Nephron progenitor cell (in vitro differentiated cells): Measurements from ENCODE around the gene VSNL1.

Experiments used
- DNase-seq: peaks from one replicate; pipeline ENCODE4 v3.0.0; 2021
- H3K27ac Mint-ChIP-seq: 2 replicates; pipeline ENCODE4 v1.8.0; 2021; ENCODE audit warnings: mild to moderate bottlenecking, moderate library complexity, mixed read lengths
- H3K27me3 Mint-ChIP-seq: 2 replicates; pipeline ENCODE4 v1.8.0; 2021; ENCODE audit warnings: mild to moderate bottlenecking, low read depth, mixed read lengths; ENCODE audit not compliant: poor library complexity
- H3K36me3 Mint-ChIP-seq: 2 replicates; pipeline ENCODE4 v1.8.0; 2021; ENCODE audit warnings: low read depth, mixed read lengths
- H3K4me1 Mint-ChIP-seq: 2 replicates; pipeline ENCODE4 v1.8.0; 2021; ENCODE audit warnings: mixed read lengths
- H3K4me3 Mint-ChIP-seq: 2 replicates; pipeline ENCODE4 v1.8.0; 2021; ENCODE audit warnings: mild to moderate bottlenecking, moderate library complexity, mixed read lengths
- H3K9me3 Mint-ChIP-seq: 2 replicates; pipeline ENCODE4 v1.8.0; 2021; ENCODE audit warnings: mild to moderate bottlenecking, moderate library complexity, mixed read lengths
- CTCF ChIP-seq: fragments of 200-600 bp; sonication (generic); IDR thresholded peaks from 2 replicates; pipeline ENCODE4 v1.5.0; 2021; ENCODE audit warnings: antibody characterized with exemption

Gene VSNL1

GRCh38 chr2:17604050-17604449, 63.6 kb downstream of the VSNL1 start:
- peaks cover 16% of the 10 kb centered on the region for H3K4me1 Mint-ChIP-seq
- H3K27me3 Mint-ChIP-seq, result peaks cover 3% of the 10 kb centered on the region
- TF ChIP-seq CTCF, result no peak
- H3K36me3 Mint-ChIP-seq, result no peaks in the 10 kb centered on the region
- no peak overlapping the region for H3K4me3 Mint-ChIP-seq
- DNase-seq, result no peak
- H3K27ac Mint-ChIP-seq, result no peak overlapping the region
- no peaks in the 10 kb centered on the region for H3K9me3 Mint-ChIP-seq

- Mint-ChIP-seq H3K4me3 (no peak overlapping the region), H3K27me3 (peaks cover 4% of the 10 kb centered on the region), H3K9me3 (no peaks in the 10 kb centered on the region), H3K27ac (no peak overlapping the region), H3K36me3 (no peaks in the 10 kb centered on the region), H3K4me1 (peaks cover 16% of the 10 kb centered on the region)
- TF ChIP-seq CTCF, result no peak
- DNase-seq, result no peak
Measured at GRCh38 chr2:17605696-17606095, 65.2 kb downstream of the VSNL1 start.

- Mint-ChIP-seq H3K27ac (no peak overlapping the region), H3K9me3 (no peaks in the 10 kb centered on the region), H3K36me3 (no peaks in the 10 kb centered on the region), H3K4me3 (no peak overlapping the region), H3K4me1 (peaks cover 16% of the 10 kb centered on the region), H3K27me3 (peaks cover 6% of the 10 kb centered on the region)
- no peak for DNase-seq
- no peak for TF ChIP-seq CTCF
Measured at GRCh38 chr2:17606851-17607250, 66.4 kb downstream of the VSNL1 start.

GRCh38 chr2:17607379-17607778, 66.9 kb downstream of the VSNL1 start:
- Mint-ChIP-seq H3K36me3 (no peaks in the 10 kb centered on the region), H3K4me3 (no peak overlapping the region), H3K9me3 (no peaks in the 10 kb centered on the region), H3K27me3 (peaks cover 9% of the 10 kb centered on the region), H3K4me1 (peaks cover 16% of the 10 kb centered on the region), H3K27ac (no peak overlapping the region)
- DNase-seq, result no peak
- TF ChIP-seq CTCF, result no peak

- no peak for DNase-seq
- Mint-ChIP-seq H3K9me3 (no peaks in the 10 kb centered on the region), H3K36me3 (no peaks in the 10 kb centered on the region), H3K4me3 (no peak overlapping the region), H3K27me3 (peaks cover 12% of the 10 kb centered on the region), H3K4me1 (peaks cover 14% of the 10 kb centered on the region), H3K27ac (no peak overlapping the region)
- no peak for TF ChIP-seq CTCF
Measured at GRCh38 chr2:17608251-17608650, 67.8 kb downstream of the VSNL1 start.

- Mint-ChIP-seq H3K36me3 (no peaks in the 10 kb centered on the region), H3K27me3 (peaks cover 9% of the 10 kb centered on the region), H3K4me3 (no peak overlapping the region), H3K9me3 (no peaks in the 10 kb centered on the region), H3K27ac (no peak overlapping the region), H3K4me1 (peaks cover 5% of the 10 kb centered on the region)
- DNase-seq, result no peak
- no peak for TF ChIP-seq CTCF
Measured at GRCh38 chr2:17610521-17610920, 70.0 kb downstream of the VSNL1 start.
